Heart left ventricle (tissue), 13 donors: ENCODE results near the gene USP34.

Experiments used
- POLR2A ChIP-seq, 2 donors: fragments of 450-650 bp; IDR thresholded peaks; one replicate each; pipeline ENCODE4 v1.6.1; 2017; ENCODE audit warnings: antibody characterized with exemption in 2 of 2, mild to moderate bottlenecking in 2 of 2, moderate library complexity in 2 of 2
- TF ChIP-seq, protein P1 (sequence below), 12 donors: fragments of 200-600 bp; sonication (generic) in 4 of 12; IDR thresholded peaks; one replicate each; pipeline versions ENCODE4 v1.5.0 to v1.8.0; 2018 to 2022; ENCODE audit warnings: antibody characterized with exemption in 12 of 12, mild to moderate bottlenecking in 5 of 12
- donor health status: ischemic (EF 13 %, LVEDD 7.1; RV severe dilation, severe dysfunction).
- donor health status: DM: no; HTN: yes; CAD: no.
- donor health status: DM: no; HTN: no; CAD: no.
- donor health status: ischemic (EF 25% LVEDD 6.9; RV normal size, moderate dysfunction).
- donor health status: ischemic (EF 25% LVEDD 5.7; RV mildly dilated, moderate dysfunction).
- donor health status: ischemic (EF 35%, LVEDD 5.7; RV mildly dilated, moderate dysfunction).
- donor health status: nonischemic (EF 11% LVEDD 7.7; RV severe dilation, severe dysfunction).
- donor health status: DM: yes; HTN: yes; CAD: no.
- donor health status: PGD.
- donor health status: ischemic (EF 29% LVEDD 5.4; RV normal size, mild dysfunction).
- donor health status: nonischemic (EF 23%, LVEDD 6.1; RV moderate dilation, normal function).

DNA sequence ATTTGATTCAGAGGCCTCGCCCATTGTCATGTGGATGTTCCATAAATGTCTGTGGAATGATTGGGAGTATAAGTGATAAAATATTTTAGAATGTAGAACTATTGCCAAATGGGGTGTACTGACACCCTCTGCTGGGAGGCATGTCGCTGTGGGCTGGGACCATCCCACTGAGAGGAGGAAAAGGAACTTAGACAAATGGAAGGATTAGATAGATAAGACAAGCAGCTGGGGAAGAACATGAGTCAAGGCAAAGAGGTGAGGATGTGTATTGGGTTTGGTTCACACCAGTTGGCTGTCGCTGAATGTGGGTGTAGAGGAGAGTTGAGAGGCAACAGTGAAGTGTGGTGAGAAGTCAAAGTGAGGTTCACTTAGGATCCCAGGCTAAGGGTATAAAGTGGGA, 304.9 kb downstream of the USP34 start:
- TF ChIP-seq, protein P1, sequence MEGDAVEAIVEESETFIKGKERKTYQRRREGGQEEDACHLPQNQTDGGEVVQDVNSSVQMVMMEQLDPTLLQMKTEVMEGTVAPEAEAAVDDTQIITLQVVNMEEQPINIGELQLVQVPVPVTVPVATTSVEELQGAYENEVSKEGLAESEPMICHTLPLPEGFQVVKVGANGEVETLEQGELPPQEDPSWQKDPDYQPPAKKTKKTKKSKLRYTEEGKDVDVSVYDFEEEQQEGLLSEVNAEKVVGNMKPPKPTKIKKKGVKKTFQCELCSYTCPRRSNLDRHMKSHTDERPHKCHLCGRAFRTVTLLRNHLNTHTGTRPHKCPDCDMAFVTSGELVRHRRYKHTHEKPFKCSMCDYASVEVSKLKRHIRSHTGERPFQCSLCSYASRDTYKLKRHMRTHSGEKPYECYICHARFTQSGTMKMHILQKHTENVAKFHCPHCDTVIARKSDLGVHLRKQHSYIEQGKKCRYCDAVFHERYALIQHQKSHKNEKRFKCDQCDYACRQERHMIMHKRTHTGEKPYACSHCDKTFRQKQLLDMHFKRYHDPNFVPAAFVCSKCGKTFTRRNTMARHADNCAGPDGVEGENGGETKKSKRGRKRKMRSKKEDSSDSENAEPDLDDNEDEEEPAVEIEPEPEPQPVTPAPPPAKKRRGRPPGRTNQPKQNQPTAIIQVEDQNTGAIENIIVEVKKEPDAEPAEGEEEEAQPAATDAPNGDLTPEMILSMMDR (IDR thresholded peaks at IDR 0.05), result no peak
- no peak for TF ChIP-seq POLR2A (IDR thresholded peaks at IDR 0.05)
